ENCODE data around the gene MTHFSD.

The MTHFSD gene

DNA sequence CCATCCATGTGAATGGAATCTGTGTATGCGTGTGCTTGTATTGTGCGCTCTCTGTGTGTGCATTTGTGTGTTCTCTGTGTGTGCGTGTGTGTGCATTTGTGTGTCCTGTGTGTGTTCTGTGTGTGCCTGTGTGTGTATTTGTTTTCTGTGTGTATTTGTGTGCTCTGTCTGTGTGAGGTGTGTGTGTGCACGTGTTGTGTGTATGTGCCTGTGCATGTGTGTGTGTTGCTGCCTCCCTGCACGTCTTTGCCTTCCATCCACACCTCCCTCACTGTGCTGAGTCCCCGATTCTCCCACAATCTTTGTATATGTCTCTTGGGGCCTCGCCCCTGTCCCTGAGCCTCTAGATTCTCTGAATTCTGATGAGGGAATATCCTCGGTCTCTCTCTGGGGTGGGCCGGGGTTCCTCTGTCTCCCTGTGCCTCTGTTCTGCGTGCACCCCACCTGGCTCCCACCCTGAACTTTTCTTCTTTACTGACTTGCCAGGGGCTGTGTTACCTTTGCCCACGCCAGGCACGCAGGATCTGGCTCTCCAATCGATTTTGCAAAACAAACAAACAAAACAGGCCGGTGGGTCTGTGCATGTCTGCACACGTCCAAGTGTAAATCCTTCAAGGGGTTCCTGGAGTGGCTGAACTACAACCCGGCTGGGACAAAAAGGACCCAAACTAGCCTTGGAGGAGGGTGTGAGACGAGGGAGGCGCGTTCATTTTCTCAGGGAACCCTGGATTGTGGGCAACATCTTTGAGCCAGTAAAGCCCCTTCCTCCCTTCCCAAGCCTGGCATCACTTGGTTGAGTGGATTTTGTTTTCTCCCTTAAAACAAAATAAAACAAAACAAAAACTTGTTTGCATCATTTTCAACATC, 52.8 kb downstream of the MTHFSD start:
- no peak for DNase-seq
- no peak overlapping the region for H3K4me3 Mint-ChIP-seq
- H3K27me3 Mint-ChIP-seq (ENCODE audit: low read depth, poor library complexity) = peaks cover 100% of the 10 kb centered on the region
- TF ChIP-seq, protein P1, sequence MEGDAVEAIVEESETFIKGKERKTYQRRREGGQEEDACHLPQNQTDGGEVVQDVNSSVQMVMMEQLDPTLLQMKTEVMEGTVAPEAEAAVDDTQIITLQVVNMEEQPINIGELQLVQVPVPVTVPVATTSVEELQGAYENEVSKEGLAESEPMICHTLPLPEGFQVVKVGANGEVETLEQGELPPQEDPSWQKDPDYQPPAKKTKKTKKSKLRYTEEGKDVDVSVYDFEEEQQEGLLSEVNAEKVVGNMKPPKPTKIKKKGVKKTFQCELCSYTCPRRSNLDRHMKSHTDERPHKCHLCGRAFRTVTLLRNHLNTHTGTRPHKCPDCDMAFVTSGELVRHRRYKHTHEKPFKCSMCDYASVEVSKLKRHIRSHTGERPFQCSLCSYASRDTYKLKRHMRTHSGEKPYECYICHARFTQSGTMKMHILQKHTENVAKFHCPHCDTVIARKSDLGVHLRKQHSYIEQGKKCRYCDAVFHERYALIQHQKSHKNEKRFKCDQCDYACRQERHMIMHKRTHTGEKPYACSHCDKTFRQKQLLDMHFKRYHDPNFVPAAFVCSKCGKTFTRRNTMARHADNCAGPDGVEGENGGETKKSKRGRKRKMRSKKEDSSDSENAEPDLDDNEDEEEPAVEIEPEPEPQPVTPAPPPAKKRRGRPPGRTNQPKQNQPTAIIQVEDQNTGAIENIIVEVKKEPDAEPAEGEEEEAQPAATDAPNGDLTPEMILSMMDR (IDR thresholded peaks at IDR 0.05) = no peak
- H3K4me1 Mint-ChIP-seq = peaks cover 28% of the 10 kb centered on the region
- no peaks in the 10 kb centered on the region for H3K36me3 Mint-ChIP-seq (ENCODE audit: low read depth)
- no peaks in the 10 kb centered on the region for H3K9me3 Mint-ChIP-seq
- no peak overlapping the region for H3K27ac Mint-ChIP-seq

GRCh38 chr16:86500708-86501510, 54.1 kb downstream of the MTHFSD start:
- Mint-ChIP-seq H3K4me1 (peaks cover 34% of the 10 kb centered on the region), H3K4me3 (no peak overlapping the region), H3K27ac (no peak overlapping the region), H3K9me3 (no peaks in the 10 kb centered on the region), H3K36me3 (ENCODE audit: low read depth) (no peaks in the 10 kb centered on the region), H3K27me3 (ENCODE audit: low read depth, poor library complexity) (peaks cover 100% of the 10 kb centered on the region)
- TF ChIP-seq, protein P1 (IDR thresholded peaks at IDR 0.05) = no peak
- DNase-seq = no peak

DNA sequence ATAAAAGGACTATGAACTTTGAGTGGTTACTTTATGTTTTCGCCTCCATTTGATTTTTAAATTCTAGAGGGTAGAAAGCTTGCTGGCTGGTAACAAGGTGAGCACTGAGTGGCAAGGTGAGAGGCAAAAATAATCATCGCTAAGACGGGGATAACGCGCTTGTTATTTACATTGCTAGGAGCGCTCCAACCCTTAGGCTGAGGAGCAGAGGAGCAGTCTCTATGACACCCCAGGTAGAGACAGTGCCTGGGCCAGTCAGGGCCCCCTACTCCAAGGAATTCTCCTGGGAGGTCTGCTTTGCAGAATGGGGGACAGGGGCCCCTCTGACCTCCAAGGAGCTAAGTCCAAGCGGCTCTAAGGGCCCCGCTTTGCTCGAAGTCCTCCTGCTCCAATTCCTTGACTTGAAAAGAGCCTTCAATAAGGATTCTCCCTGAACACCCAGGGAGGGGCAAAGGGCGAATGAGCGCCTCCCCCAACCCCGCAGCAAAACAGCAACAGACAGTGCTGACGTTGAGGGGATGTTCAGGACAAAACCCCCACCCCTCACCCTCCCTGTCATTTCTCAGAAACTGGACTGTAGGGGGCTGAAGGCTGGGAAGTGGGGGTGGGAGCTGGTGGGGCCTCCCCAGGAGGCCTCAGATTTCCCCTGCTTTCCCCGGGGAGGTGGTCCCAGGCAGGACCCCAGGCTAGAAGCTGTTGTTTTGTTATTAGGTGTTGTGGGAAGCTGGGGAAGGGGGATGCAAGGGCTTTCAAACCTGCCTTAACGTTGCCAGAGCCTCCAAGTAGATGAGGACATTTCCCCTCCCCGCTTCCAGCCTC, 54.9 kb downstream of the MTHFSD start:
- H3K9me3 Mint-ChIP-seq = no peaks in the 10 kb centered on the region
- H3K27me3 Mint-ChIP-seq (ENCODE audit: low read depth, poor library complexity) = peaks cover 100% of the 10 kb centered on the region
- no peak overlapping the region for H3K27ac Mint-ChIP-seq
- H3K36me3 Mint-ChIP-seq (ENCODE audit: low read depth) = no peaks in the 10 kb centered on the region
- peaks cover 36% of the 10 kb centered on the region for H3K4me1 Mint-ChIP-seq
- no peak for DNase-seq
- TF ChIP-seq, protein P1 (IDR thresholded peaks at IDR 0.05) = no peak
- H3K4me3 Mint-ChIP-seq = no peak overlapping the region

GRCh38 chr16:86499440-86499786, 55.6 kb downstream of the MTHFSD start:
- Mint-ChIP-seq H3K4me1 (peaks cover 36% of the 10 kb centered on the region), H3K9me3 (no peaks in the 10 kb centered on the region), H3K27me3 (ENCODE audit: low read depth, poor library complexity) (peaks cover 100% of the 10 kb centered on the region), H3K27ac (no peak overlapping the region), H3K36me3 (ENCODE audit: low read depth) (no peaks in the 10 kb centered on the region), H3K4me3 (no peak overlapping the region)
- no peak for DNase-seq
- TF ChIP-seq, protein P1 (IDR thresholded peaks at IDR 0.05) = no peak

- H3K36me3 Mint-ChIP-seq (ENCODE audit: low read depth) = no peaks in the 10 kb centered on the region
Measured at GRCh38 chr16:86498671-86499439, 56.2 kb downstream of the MTHFSD start.

More at GRCh38 chr16:86498671-86499439, 56.2 kb downstream of the MTHFSD start:
- no peak overlapping the region for H3K27ac Mint-ChIP-seq
- H3K9me3 Mint-ChIP-seq = no peaks in the 10 kb centered on the region
- H3K4me1 Mint-ChIP-seq = peaks cover 41% of the 10 kb centered on the region
- H3K27me3 Mint-ChIP-seq (ENCODE audit: low read depth, poor library complexity) = peaks cover 100% of the 10 kb centered on the region
- DNase-seq = no peak
- TF ChIP-seq, protein P1 (IDR thresholded peaks at IDR 0.05) = no peak
- H3K4me3 Mint-ChIP-seq = no peak overlapping the region
